Measurements from ENCODE around the gene OMA1.
A peak's percentile ranks its signal among the peaks of the same experiment; 100 is the strongest.
"Not testable (repeated sequence)": the region's sequence is repeated elsewhere in the genome, so short reads cannot be mapped to it uniquely, and the experiment has no call there.

Gene OMA1

DNA sequence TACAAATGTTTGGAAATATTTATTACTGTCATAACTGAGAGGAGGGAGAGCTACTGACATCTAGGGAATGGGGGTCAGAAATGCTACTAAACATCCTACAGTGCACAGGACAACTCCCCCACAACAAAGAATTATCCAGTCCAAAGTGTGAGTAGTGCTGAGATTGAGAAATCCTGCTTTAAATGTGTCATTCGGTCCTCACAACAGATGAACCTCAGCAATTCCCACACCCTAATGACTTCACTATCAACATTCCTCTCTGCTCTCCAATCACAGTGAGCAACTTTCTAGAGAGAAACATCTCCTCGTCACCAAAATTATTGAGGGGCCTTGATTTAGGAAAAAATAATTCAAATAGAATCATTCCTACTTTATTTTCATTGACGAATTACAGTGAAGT is 18.0 kb downstream of the OMA1 start:
- DNase-seq = no peak

DNA sequence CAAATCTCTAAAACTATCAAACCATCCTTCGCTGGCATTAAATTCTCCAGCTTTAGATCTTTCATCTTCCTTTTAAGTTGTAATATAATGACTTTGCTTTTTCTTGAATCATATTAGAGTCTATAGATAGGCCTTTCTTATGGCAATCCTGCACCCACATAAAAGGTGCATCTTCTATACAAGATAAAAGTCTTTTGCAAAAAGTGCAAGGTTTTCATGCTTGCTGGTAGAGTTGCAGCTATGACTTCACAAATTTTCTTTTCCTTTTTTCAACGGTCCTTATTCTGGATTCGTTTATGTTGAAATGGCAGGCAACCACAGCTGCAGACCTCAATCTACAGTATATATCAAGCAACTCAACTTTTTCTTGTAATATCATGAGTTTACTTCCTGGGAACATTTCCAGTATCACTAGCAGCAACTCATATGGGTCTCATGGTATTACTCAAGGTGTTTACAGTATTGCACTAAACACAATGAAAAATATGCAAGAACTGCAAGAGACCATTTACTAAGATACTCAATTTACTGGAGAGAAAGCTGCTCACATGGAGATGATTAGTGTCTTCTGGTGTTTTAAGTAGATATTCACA is 22.1 kb downstream of the OMA1 start:
- DNase-seq = no peak

DNA sequence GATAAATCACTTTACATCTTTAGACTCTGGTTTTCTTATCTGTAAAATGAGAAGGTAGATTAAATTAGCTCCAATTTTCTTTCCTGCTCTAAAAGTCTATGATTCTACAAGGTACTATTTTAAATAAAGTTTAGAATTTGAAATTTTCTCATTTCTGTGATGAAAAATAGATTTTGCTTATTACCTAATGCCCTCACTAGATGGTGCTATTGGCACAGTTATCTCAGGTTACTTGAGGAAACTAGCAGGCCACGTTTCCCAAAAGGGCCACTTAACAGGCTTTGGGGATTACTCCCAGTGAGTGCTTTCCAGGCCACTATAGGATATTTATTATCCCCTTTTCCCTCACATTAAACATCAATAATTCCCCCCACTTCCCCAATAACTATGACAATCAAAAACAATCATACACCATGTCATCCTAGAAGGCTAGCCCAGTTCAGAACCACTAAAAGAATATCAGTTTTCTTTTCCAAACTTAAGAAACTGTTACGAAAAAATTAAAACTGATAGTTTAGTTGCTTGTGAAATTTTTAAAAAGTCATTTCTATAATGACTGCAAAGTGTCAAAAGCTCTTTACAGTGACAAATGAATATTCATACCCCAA is 30.6 kb downstream of the OMA1 start:
- DNase-seq = peak in 20 of 58 donors; percentile 0 to 54 (median 8)

DNA sequence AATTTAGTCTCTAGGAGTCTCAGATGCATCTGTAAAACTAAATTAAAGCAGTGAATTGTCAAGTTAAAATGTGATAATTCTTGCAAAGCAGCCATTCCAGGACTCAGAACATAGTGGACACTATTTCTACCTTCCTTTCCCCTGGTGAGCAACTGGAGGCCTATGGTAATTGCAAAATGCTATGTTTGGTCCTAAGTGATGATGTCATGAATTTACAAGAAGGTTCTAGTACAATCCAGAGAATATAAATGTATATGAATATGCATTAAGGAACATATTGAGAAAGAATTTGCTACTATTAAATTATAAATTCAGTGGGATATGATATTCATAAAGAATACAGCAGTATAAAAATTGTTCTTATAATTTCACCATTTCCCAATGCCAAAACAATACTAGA is 32.6 kb downstream of the OMA1 start:
- no peak for DNase-seq

DNA sequence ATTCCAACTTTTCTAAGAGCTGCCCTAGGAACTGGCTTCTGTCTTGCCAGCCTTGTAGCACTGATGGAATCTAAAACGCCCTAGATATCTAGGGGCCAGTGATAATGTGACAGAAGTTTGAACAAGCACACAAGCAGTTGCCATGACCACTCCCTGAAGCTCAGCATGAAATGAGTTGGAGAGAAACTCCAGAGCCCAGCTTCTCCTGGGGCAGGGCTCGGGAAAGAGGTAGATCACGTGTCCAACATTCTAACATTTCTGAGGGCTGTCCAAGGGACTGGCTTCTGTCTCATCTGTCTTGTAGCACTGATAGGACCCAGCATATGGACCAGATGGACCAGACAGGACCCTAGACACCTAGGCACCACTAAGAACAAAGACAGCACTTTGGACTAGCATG is 37.9 kb downstream of the OMA1 start:
- no peak for DNase-seq

DNA sequence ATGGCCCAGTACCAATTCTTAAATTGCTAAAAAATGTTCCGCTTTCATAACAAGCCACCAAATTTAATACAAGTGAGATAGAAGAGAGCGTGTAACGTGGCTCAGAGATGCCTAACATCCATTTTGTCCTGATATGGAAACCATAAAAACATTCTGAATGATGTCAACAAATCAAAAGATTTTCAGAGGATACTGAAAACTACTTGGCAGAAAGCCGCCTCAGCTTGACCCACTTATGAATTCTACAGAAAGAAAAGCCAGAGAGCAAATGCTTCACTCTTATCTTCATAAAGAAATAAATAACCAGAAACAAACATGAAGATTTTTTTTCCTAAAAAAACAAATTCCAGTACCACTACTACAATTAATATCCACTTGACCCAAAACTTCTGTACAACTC is 41.2 kb downstream of the OMA1 start:
- DNase-seq = no peak

DNA sequence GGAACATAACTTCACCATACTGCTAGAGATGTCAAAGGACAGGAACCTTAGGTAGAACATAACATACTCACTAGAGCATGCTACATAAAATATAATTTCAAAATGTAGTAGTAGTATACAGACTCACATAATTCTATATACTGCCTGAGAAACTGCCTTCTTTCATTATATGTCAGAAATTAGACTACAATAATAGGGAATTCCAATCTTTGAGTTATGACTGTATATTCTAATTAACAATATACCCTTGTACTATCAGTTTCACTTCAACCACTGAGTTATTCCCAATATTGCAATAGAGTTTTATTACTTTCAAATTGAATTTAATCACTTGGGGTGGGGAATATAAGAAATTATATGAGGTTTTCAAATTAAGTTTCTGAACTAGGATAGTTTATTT is 44.0 kb downstream of the OMA1 start:
- no peak for DNase-seq

DNA sequence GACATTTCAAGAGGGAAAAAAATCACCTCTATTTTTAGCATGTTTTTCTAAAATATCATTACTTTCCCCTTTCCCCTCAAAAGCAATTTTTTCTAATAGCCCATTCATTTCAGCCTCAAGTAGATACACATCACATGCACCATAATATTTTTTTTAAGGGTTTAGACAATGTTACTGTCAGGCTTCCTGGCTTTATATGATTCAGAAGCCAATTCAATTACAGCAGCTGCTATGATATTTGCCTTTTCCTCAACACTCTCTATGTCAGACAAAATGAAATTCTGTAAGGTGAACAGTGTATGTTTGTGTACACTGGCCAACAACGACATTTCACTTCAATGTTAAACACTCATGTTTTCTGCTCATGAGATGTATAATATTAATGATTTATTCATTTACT is 46.5 kb downstream of the OMA1 start:
- DNase-seq = no peak

DNA sequence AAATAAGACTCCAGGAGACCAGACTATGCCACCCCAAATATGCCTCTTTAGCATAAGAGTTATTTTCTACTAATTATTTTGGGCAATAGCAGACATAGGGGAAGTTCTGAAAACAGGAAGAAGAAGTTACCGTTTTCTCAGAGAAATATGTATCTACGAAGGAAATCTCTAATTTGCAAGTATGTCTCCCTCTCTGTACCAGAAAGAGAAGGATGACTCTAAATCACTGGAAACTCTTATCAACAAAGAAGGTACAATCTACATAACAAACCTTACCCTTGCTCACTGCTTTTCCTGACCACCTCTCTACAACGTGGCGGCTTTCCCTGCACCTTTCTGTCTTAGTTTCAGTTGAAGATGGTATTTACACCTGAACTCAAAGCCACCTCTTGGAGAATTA is 49.0 kb downstream of the OMA1 start:
- DNase-seq = no peak

DNA sequence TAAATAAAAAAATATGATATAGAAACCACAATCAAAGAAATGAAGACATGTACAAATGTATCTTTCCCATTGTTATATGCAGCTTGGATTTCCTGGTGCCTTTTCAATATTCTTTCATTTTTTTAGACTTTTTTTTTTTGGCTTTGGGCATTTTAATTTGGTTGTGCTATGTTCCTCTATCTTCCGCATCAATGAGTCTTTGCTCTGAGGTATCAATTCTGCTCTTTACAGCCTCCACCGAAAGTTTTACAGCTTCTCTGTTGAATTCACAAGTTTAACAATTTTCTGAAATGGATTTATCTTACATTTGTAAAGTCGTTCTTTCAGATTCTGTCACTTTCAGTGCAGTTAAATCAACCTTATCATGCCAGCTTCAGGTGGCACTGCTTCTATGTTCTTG is 50.5 kb downstream of the OMA1 start:
- DNase-seq = no peak

DNA sequence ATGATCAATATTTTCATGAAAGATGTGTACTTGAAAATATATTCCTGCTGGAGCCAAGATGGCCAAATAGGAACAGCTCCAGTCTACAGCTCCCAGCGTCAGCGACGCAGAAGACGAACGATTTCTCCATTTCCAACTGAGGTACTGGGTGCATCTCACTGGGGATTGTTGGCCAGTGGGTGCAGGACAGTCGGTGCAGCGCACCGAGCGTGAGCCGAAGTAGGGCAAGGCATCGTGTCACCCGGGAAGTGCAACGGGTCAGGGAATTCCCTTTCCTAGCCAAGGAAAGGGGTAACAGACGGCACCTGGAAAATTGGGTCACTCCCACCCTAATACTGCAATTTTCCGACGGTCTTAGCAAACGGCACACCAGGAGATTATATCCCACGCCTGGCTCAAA is 57.6 kb downstream of the OMA1 start:
- not testable (repeated sequence) for DNase-seq

DNA sequence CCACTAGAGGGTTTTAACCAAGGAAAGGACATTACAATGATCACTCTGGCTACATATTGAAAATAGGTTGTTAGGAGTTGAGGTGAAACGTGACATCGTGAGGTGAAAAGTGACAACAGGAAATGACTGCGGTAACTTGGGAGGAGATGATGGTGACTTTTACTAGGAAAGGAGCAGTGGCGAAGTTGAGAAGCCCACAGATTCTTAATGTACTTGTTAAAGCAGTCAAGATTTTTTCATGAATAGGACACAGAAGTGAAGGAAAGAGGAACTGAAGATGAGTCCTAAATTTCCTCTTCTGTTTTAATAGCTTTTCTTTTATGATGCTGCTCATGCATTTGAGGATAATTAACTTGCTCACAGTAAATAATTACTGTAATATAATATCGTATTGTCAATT is 59.5 kb downstream of the OMA1 start:
- no peak for DNase-seq

DNA sequence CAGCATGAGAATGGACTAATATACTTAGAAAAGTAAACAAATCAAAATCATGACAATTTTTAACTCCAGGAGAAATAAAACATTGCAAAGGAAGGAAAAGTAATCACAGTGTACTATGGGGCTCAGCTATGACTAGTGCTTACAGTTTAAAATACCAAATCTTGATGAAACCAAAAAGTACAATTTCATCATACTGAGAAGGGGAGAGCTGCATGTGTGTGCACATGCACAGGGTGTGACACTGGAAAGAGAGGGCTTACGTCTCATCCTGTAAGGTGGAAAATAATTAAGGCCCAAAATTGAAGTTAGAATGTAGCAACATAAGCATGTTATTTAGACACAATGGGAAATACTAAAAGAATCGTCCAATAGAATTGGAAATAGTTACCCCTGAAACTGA is 64.6 kb downstream of the OMA1 start:
- no peak for DNase-seq

DNA sequence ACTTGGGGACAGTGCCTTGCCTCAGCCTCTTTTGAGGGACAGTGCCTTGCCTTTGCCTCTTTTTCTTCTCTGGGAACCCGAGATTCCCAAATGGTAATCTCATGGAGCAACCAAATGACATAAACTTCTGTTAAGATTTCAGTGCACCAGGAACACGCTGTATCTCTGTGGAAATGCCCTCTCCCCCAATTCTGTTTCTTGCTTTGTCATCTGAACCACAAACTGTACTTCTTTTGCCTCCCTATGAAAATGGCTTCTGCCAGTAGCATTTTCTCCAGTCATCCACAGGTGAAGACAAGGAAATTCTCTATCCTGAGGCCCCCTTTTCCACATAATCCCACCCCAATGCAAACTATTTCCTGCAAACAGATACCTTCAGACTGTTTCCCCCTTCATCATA is 66.3 kb downstream of the OMA1 start:
- no peak for DNase-seq

DNA sequence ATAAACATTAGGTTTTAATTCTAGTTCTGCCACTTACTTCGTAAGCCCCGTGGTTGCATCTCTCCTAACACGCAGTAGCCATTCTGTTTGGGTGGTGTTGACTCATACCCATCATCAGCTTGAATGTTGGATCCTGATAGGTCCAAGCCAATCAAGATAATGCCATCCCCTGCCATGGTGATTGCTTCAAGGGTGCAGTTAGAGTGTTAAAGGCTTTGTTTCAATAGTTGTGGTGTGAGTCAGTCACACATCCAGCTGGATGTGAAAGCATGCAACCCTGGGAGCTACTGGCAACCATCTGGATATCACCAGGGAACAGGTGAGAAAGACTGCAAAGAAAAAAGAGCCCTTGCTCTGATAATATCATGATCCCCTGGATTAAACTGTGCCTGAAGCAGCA is 69.1 kb downstream of the OMA1 start:
- no peak for DNase-seq

DNA sequence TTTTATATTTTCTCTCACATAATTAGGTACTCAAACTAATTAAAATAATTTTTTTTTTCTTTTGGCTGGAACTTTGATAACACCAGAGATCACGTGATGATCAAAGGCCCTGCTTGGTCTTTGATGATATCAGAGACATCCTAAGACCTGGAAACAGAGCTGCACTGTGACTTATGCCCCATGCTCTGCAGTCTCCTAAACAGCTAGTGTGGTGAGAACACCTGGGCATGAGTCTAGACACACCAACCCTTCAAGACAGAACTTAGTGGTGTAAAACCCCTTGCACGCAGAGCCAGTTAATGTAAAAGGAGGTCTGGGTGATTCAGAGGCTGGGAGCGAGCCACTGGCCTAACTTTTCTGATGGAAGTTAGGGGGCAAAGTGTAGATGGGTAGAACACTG is 70.3 kb downstream of the OMA1 start:
- no peak for DNase-seq

DNA sequence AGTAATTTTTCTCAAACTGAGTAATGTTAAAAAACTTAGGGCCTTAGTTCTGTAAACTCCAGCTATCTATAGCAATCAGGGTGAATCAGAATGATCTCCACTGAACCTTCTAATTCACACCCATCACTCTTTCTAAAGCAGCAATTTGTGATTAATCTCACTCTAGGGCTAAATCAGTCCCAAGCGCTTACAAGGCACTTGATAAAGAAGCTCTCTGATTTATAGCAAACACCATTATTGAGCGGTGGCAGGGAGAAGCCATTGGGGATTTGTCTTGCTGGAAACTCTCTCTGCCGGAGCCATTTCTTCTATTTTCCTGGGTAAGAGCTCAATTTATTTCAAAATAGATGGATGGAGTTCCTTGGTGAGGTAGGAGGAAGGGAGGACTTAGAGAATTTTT is 77.0 kb downstream of the OMA1 start:
- no peak for DNase-seq

DNA sequence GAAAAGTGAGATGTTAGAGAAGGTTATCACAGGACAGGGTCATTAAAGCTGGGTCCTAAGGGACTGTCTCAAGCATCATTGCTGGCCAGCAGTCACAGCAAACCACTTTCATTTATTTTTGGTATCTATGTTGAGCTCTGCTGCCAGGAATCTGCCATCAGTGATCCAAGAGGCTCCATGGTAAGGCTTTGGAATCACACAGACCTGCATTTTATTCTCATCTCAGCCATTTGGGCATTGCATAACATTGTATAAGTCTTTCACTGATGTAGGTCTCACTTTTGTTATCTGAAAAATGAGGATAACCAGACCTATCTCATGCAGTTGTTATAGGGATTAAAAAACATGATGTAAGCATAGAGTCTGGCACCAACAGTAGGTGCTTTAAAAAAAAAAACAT is 77.5 kb downstream of the OMA1 start:
- no peak for DNase-seq

DNA sequence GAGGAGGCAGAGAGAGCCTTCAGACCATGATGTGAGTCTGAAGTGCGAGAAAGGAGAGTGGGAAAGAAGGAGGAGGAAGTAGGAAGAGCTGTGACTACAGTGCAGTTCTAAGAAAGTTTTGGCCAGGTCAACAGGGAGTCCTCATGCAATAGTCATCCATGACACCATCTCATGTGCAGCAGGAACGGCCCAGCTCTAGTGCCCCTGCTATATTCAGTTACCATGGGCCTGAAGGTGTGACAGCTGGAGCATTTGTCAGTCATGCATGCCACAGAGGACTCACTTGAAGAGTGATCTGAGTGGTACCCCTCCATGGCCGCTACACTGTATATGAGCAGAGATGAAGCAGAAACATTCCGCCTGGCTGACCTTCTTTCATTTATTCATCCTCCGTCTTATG is 77.9 kb downstream of the OMA1 start:
- DNase-seq = no peak

DNA sequence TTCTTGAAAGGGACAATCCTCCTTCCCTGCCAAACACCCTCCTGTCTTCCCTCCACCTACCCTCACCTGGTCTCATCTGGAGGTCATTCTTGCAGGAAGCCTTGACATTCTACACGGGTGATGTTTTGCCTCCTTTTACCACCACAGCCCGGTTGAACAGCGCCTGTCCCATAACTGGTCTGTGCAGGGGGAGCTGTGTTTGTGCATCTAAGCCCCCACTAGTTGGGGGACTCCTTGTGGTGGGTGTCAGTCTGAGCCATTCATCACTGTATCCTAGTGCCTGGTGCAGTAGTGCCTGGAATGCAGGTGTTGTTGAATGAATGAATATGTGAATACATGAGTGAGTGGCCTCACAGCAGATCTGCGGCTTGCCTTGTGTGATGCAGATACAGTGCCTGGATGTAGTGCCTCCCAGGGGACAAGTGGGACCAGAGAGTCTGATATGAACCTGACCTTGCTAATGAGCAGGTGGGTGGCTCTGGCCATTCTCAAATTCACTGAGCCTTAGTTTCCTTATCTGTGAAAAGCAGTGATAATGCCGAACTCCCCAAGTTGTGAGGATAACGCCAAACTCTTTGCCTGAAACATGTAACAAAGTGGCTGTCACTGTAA is 79.8 kb downstream of the OMA1 start:
- no peak for DNase-seq

DNA sequence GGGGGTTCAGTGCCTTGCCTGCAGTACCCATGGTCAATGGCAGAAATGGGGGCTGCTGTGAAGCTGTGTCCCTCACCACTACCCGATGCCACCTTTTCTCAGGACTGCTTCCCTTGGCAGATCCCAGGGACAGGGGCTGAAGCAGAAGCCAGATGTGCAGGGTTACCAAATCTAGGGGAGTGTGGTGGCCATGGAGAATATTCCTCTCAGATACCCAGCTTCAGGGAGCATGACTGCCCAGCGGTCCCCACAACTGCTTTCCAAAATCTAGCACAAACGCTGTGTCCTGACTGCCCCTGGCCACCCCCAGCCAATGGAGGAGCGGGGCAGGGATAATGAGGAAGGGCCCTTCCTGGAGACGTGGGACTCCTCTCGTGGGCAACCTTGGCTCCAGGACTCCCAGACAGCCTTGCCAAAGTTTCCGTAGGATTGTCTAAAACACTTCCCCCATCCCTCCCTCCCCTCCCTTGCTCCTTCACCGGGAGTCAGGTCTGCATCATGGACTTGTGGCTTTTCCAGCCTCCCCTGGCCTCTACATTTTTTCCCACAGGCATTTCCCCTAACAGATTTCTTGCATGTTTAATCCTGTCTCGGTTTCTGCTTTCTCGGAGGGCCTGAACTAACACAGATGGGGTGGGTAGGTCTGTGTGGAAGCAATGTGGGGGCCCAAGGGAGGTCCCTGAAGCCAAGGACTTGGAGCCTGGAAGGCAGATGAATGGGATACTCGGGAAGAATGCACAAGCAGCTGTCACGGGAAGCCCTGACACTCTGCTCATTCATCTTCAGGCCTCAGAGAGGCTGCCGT is 80.5 kb downstream of the OMA1 start:
- DNase-seq = no peak

DNA sequence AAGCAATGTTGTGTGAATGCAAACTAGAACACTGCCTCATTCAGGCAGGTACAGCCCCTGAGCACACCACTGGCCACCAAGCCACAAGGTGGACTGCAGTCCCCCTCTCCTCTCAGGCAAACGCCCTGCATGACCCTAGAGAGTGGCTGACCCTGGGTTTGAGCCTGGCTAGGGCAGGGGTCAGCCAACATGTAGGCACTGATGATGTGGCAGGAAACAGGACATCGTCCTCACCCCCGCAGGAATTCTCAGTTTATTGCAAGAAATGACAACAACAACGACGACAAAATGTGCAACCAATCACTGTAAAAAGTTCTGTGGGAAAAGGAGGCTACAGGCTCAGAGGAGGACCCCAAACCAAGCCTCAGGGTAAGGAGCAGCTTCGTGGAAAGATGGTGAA is 81.3 kb downstream of the OMA1 start:
- no peak for DNase-seq

DNA sequence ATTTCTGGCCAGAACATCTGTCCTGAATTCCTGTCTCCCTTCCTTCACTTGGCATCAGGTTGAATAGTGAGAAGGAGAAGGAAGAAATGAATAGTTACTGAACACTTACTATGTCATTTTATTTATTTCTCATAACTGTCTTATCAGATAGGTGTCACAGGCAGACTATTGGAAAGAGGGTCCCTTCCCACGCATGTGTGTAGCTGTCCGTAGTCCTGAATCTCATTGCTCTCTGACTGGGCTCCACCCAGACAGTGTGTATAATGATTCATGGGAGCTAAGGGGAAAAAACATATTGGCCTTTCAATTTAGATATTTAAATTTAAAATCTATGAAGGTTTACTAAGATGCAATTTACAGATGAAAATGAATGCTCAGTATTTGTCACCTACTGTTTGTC is 86.1 kb downstream of the OMA1 start:
- no peak for DNase-seq
